H1 (cell line): ENCODE results near the gene SMG7. TPM values are rescaled to one million over a fixed set of nuclear protein-coding genes. Genes with fewer than 3 reads are reported as not detected.

Experiments used
- CHD2 ChIP-seq: IDR thresholded peaks from 2 replicates; pipeline ENCODE4 v1.6.1; 2012; ENCODE audit warnings: low read length, improper control_type of control experiment
- CREB1 ChIP-seq: IDR thresholded peaks from 2 replicates; pipeline ENCODE4 v1.6.1; 2012; ENCODE audit warnings: inconsistent platforms
- GABPA ChIP-seq: IDR thresholded peaks from 2 replicates; pipeline ENCODE4 v1.6.1; 2011; ENCODE audit warnings: mild to moderate bottlenecking, low read length, moderate library complexity, borderline replicate concordance; ENCODE audit not compliant: insufficient read depth
- HDAC6 ChIP-seq: IDR thresholded peaks from one replicate; pipeline ENCODE4 v1.7.1; 2012; ENCODE audit warnings: low read depth, mild to moderate bottlenecking, inconsistent platforms, low read length, moderate library complexity
- KDM1A ChIP-seq: fragments of 200-600, 300-600 bp; sonication (generic); IDR thresholded peaks from 2 replicates; pipeline ENCODE4 v1.7.1; 2016; ENCODE audit warnings: mild to moderate bottlenecking, low read length, borderline replicate concordance
- POLR2A ChIP-seq, 2 experiments: IDR thresholded peaks; 1 replicate in 1 of 2; 2 replicates in 1 of 2; pipeline ENCODE4 v1.6.1; 2011; ENCODE audit warnings: low read depth in 2 of 2, low read length in 2 of 2, mild to moderate bottlenecking in 2 of 2; ENCODE audit errors: control extremely low read depth in 1 of 2
- RNF2 ChIP-seq: fragments of 200-900, 300-1000 bp; sonication (generic); IDR thresholded peaks from 2 replicates; pipeline ENCODE4 v1.7.1; 2016; ENCODE audit warnings: borderline replicate concordance, low read depth, mild to moderate bottlenecking, antibody characterized with exemption, low read length; ENCODE audit not compliant: poor library complexity, severe bottlenecking; ENCODE audit errors: missing control alignments
- SP2 ChIP-seq: IDR thresholded peaks from 2 replicates; pipeline ENCODE4 v1.6.1; 2012; ENCODE audit warnings: mild to moderate bottlenecking, low read length, inconsistent platforms
- SRF ChIP-seq: IDR thresholded peaks from 2 replicates; pipeline ENCODE4 v1.6.1; 2011; ENCODE audit warnings: mild to moderate bottlenecking, low read depth, low read length, moderate library complexity
- ZNF274 ChIP-seq: IDR thresholded peaks from 2 replicates; pipeline ENCODE4 v1.7.0; 2012; ENCODE audit warnings: low read length, borderline replicate concordance; ENCODE audit errors: extremely low read depth
- polyA plus RNA-seq, 7 experiments: library from polyadenylated mRNA; depleted of rRNA in 3 of 7; stranded (reverse) in 5 of 7; unstranded in 2 of 7; fragments of >200 nt in 5 of 7; fragments of 200-250 nt in 2 of 7; gene quantifications; 1 replicate in 5 of 7; 2 replicates in 1 of 7; 4 replicates in 1 of 7; pipeline versions ENCODE4 v1.2.1 to v1.2.3, GENCODE V29; 2011 to 2013; ENCODE audit warnings: missing spikeins in 2 of 7, mixed read lengths in 2 of 7
- total RNA-seq: library from RNA; stranded (reverse); fragmentation: NEBNext Ultra II Directional; extraction: Animal tissue kit (Norgen Biotek cat#: 25700); gene quantifications from 2 replicates; pipeline ENCODE4 v1.2.1, GENCODE V29; 2021
- TF ChIP-seq, protein P1 (sequence below): fragments of 300-600 bp; sonication (generic); IDR thresholded peaks from 2 replicates; pipeline ENCODE4 v1.7.1; 2012; ENCODE audit warnings: low read length, moderate library complexity, mild to moderate bottlenecking, inconsistent platforms; ENCODE audit not compliant: insufficient replicate concordance

Gene SMG7
- total and polyA plus RNA-seq, 2 of the 8 experiments (the other 6 are each of a cell fraction or from before 2014, with no cell fraction given) = 39.3 to 65.6 TPM

DNA sequence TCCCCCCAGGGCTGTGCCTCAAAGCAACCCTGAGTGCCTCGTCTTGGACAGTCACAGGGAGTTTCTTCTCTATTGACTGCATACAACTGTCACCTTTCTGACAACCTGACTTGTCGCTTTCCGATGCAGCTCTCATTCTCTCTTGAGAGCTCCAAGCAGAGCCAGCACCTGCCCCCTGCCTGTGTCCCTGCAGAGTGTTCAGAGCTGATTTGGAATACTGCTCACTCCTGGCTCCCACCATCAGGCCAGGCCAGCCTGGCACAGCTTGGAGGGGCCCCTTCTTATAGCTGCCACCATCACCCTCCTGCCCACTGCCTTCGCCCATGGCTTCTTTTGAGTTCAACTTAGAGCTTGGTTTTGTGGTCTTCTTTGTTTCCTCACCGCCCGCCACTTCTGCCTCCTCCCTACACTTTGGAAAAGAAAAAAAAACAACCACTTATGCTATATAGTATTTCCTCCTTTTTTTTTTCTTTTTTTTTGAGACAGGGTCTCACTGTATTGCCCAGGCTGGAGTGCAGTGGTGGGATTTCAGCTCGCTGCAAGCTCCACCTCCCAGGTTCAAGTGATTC lies 105.7 kb downstream of the SMG7 start (continued):
- TF ChIP-seq, protein P1, sequence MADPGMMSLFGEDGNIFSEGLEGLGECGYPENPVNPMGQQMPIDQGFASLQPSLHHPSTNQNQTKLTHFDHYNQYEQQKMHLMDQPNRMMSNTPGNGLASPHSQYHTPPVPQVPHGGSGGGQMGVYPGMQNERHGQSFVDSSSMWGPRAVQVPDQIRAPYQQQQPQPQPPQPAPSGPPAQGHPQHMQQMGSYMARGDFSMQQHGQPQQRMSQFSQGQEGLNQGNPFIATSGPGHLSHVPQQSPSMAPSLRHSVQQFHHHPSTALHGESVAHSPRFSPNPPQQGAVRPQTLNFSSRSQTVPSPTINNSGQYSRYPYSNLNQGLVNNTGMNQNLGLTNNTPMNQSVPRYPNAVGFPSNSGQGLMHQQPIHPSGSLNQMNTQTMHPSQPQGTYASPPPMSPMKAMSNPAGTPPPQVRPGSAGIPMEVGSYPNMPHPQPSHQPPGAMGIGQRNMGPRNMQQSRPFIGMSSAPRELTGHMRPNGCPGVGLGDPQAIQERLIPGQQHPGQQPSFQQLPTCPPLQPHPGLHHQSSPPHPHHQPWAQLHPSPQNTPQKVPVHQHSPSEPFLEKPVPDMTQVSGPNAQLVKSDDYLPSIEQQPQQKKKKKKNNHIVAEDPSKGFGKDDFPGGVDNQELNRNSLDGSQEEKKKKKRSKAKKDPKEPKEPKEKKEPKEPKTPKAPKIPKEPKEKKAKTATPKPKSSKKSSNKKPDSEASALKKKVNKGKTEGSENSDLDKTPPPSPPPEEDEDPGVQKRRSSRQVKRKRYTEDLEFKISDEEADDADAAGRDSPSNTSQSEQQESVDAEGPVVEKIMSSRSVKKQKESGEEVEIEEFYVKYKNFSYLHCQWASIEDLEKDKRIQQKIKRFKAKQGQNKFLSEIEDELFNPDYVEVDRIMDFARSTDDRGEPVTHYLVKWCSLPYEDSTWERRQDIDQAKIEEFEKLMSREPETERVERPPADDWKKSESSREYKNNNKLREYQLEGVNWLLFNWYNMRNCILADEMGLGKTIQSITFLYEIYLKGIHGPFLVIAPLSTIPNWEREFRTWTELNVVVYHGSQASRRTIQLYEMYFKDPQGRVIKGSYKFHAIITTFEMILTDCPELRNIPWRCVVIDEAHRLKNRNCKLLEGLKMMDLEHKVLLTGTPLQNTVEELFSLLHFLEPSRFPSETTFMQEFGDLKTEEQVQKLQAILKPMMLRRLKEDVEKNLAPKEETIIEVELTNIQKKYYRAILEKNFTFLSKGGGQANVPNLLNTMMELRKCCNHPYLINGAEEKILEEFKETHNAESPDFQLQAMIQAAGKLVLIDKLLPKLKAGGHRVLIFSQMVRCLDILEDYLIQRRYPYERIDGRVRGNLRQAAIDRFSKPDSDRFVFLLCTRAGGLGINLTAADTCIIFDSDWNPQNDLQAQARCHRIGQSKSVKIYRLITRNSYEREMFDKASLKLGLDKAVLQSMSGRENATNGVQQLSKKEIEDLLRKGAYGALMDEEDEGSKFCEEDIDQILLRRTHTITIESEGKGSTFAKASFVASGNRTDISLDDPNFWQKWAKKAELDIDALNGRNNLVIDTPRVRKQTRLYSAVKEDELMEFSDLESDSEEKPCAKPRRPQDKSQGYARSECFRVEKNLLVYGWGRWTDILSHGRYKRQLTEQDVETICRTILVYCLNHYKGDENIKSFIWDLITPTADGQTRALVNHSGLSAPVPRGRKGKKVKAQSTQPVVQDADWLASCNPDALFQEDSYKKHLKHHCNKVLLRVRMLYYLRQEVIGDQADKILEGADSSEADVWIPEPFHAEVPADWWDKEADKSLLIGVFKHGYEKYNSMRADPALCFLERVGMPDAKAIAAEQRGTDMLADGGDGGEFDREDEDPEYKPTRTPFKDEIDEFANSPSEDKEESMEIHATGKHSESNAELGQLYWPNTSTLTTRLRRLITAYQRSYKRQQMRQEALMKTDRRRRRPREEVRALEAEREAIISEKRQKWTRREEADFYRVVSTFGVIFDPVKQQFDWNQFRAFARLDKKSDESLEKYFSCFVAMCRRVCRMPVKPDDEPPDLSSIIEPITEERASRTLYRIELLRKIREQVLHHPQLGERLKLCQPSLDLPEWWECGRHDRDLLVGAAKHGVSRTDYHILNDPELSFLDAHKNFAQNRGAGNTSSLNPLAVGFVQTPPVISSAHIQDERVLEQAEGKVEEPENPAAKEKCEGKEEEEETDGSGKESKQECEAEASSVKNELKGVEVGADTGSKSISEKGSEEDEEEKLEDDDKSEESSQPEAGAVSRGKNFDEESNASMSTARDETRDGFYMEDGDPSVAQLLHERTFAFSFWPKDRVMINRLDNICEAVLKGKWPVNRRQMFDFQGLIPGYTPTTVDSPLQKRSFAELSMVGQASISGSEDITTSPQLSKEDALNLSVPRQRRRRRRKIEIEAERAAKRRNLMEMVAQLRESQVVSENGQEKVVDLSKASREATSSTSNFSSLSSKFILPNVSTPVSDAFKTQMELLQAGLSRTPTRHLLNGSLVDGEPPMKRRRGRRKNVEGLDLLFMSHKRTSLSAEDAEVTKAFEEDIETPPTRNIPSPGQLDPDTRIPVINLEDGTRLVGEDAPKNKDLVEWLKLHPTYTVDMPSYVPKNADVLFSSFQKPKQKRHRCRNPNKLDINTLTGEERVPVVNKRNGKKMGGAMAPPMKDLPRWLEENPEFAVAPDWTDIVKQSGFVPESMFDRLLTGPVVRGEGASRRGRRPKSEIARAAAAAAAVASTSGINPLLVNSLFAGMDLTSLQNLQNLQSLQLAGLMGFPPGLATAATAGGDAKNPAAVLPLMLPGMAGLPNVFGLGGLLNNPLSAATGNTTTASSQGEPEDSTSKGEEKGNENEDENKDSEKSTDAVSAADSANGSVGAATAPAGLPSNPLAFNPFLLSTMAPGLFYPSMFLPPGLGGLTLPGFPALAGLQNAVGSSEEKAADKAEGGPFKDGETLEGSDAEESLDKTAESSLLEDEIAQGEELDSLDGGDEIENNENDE = no peak
- TF ChIP-seq RNF2 (no peak), GABPA (no peak), CHD2 (no peak), SRF (no peak), KDM1A (no peak), ZNF274 (no peak), HDAC6 (no peak), CREB1 (no peak), POLR2A (IDR thresholded peaks at IDR 0.05; ENCODE audit: control extremely low read depth in 1 of 2, low read depth in 2 of 2, low read length in 2 of 2) (no peak), SP2 (no peak)
